Measurements from ENCODE around the gene SPRY1. TPM values are rescaled to one million over a fixed set of nuclear protein-coding genes. Genes with fewer than 3 reads are reported as not detected.

The SPRY1 gene
- total RNA-seq, 2 donors from 2014 or later, result 147 to 215 TPM

GRCh38 chr4:123363729-123364128 lies 32.9 kb upstream of the SPRY1 start:
- no peak overlapping the region for H3K4me3 ChIP-seq
- no peaks in the 10 kb centered on the region for H3K27me3 ChIP-seq (replicated peaks; ENCODE audit: insufficient read depth)
- TF ChIP-seq, protein P1, sequence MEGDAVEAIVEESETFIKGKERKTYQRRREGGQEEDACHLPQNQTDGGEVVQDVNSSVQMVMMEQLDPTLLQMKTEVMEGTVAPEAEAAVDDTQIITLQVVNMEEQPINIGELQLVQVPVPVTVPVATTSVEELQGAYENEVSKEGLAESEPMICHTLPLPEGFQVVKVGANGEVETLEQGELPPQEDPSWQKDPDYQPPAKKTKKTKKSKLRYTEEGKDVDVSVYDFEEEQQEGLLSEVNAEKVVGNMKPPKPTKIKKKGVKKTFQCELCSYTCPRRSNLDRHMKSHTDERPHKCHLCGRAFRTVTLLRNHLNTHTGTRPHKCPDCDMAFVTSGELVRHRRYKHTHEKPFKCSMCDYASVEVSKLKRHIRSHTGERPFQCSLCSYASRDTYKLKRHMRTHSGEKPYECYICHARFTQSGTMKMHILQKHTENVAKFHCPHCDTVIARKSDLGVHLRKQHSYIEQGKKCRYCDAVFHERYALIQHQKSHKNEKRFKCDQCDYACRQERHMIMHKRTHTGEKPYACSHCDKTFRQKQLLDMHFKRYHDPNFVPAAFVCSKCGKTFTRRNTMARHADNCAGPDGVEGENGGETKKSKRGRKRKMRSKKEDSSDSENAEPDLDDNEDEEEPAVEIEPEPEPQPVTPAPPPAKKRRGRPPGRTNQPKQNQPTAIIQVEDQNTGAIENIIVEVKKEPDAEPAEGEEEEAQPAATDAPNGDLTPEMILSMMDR (IDR thresholded peaks at IDR 0.05), result no peak
- no peaks in the 10 kb centered on the region for H3K9me3 ChIP-seq
- peaks cover 6 to 21% of the 10 kb centered on the region in 2 donors for H3K4me1 ChIP-seq (ENCODE audit: control insufficient read depth in 1 of 2, low read depth in 2 of 2)
- DNase-seq (ENCODE audit: low spot score) (no peak), ATAC-seq (ENCODE audit: insufficient number of reproducible peaks, low FRiP score, low read depth) (no peak)
- H3K36me3 ChIP-seq, result no peaks in the 10 kb centered on the region
- H3K27ac ChIP-seq, result no peak overlapping the region

- H3K36me3 ChIP-seq, result no peaks in the 10 kb centered on the region
- peaks cover 6 to 21% of the 10 kb centered on the region in 2 donors for H3K4me1 ChIP-seq (ENCODE audit: control insufficient read depth in 1 of 2, low read depth in 2 of 2)
- ATAC-seq (ENCODE audit: insufficient number of reproducible peaks, low FRiP score, low read depth), result no peak
- H3K27ac ChIP-seq, result no peak overlapping the region
- H3K4me3 ChIP-seq, result no peak overlapping the region
- no peaks in the 10 kb centered on the region for H3K27me3 ChIP-seq (replicated peaks; ENCODE audit: insufficient read depth)
- H3K9me3 ChIP-seq, result no peaks in the 10 kb centered on the region
- TF ChIP-seq, protein P1 (IDR thresholded peaks at IDR 0.05), result no peak
- no peak for DNase-seq (ENCODE audit: low spot score)
Observed at GRCh38 chr4:123364906-123365305, 31.7 kb upstream of the SPRY1 start.

- Histone ChIP-seq H3K4me1 (ENCODE audit: control insufficient read depth in 1 of 2, low read depth in 2 of 2) (peaks cover 6 to 18% of the 10 kb centered on the region in 2 donors), H3K27me3 (replicated peaks; ENCODE audit: insufficient read depth) (no peaks in the 10 kb centered on the region), H3K36me3 (no peaks in the 10 kb centered on the region), H3K27ac (no peak overlapping the region), H3K9me3 (no peaks in the 10 kb centered on the region), H3K4me3 (no peak overlapping the region)
- TF ChIP-seq, protein P1 (IDR thresholded peaks at IDR 0.05), result no peak
- ATAC-seq (ENCODE audit: insufficient number of reproducible peaks, low FRiP score, low read depth), result no peak
- DNase-seq (ENCODE audit: low spot score), result no peak
Observed at GRCh38 chr4:123365412-123365811, 31.2 kb upstream of the SPRY1 start.

DNA sequence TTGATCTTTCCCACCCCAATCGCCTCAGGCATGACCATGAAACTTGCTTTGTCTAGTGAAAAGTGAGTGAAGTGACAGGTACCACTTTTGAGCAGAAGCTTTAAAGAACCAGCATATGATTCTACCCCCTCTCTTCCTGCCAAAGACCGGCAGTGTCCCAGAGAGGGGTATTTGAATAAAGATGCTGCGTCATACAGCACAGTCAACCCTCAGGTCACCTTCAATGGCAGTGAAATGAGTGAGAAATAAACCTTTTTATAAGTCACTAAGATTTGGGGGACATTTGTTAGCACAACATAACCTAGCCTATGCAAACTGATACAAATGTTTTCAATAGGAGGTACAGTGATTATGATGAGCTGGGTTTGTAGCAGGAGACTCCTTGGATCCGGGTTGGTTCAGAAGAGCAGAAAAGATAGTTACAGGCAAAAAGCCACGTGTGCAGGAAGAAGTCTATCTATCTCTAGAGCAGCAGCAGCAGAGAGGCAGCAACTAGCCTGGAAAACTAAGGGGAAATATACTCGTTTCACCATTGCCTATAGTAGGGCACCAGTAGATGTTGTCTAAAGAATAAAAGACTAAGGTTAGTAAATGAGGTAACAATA lies 30.3 kb upstream of the SPRY1 start:
- H3K27me3 ChIP-seq (replicated peaks; ENCODE audit: insufficient read depth), result no peaks in the 10 kb centered on the region
- H3K4me3 ChIP-seq, result no peak overlapping the region
- H3K9me3 ChIP-seq, result no peaks in the 10 kb centered on the region
- TF ChIP-seq, protein P1 (IDR thresholded peaks at IDR 0.05), result no peak
- H3K4me1 ChIP-seq (ENCODE audit: control insufficient read depth in 1 of 2, low read depth in 2 of 2), result peaks cover 0 to 10% of the 10 kb centered on the region in 2 donors
- DNase-seq (ENCODE audit: low spot score), result no peak
- no peak overlapping the region for H3K27ac ChIP-seq
- H3K36me3 ChIP-seq, result no peaks in the 10 kb centered on the region
- ATAC-seq (ENCODE audit: insufficient number of reproducible peaks, low FRiP score, low read depth), result no peak

GRCh38 chr4:123378794-123379193 lies 17.8 kb upstream of the SPRY1 start:
- H3K4me1 ChIP-seq (ENCODE audit: control insufficient read depth in 1 of 2, low read depth in 2 of 2), result no peaks in the 10 kb centered on the region
- ATAC-seq (ENCODE audit: insufficient number of reproducible peaks, low FRiP score, low read depth), result no peak
- H3K4me3 ChIP-seq, result no peak overlapping the region
- no peaks in the 10 kb centered on the region for H3K9me3 ChIP-seq
- no peaks in the 10 kb centered on the region for H3K36me3 ChIP-seq
- TF ChIP-seq, protein P1 (IDR thresholded peaks at IDR 0.05), result no peak
- no peak for DNase-seq (ENCODE audit: low spot score)
- H3K27me3 ChIP-seq (replicated peaks; ENCODE audit: insufficient read depth), result no peaks in the 10 kb centered on the region
- H3K27ac ChIP-seq, result no peak overlapping the region
